H1 (cell line): ENCODE data around the gene SRP9. TPM values are rescaled to one million over a fixed set of nuclear protein-coding genes. Genes with fewer than 3 reads are reported as not detected.

Source experiments
- CTCF ChIA-PET: fragments of 300-600 bp; sonication (Branson Sonifier 250); formaldehyde crosslinking; loops from one replicate; lab custom pipeline; 2021; ENCODE audit not compliant: partially characterized antibody; lab: Charles Lee
- POLR2A ChIA-PET: fragments of 300-600 bp; sonication (Branson Sonifier 250); formaldehyde crosslinking; loops from one replicate; lab custom pipeline; 2021; ENCODE audit warnings: inconsistent platforms; ENCODE audit not compliant: partially characterized antibody; lab: Charles Lee
- DNase-seq, 2 experiments: peaks; one replicate each; pipeline versions ENCODE4 v3.0.0 to v3.0.0-alpha.2; 2010 to 2022; ENCODE audit warnings: low spot score in 2 of 2, low read depth in 1 of 2, mixed read lengths in 1 of 2
- FAIRE-seq: peaks from 2 replicates; lab custom pipeline; 2011; peaks lifted over from hg19 to GRCh38; lab: Jason Lieb, UNC
- H2AFZ ChIP-seq: 2 replicates; pipeline ENCODE4 v1.8.1; 2012; ENCODE audit warnings: low read length, inconsistent platforms
- H2AK5ac ChIP-seq: 2 replicates; pipeline ENCODE4 v1.6.1; 2013; ENCODE audit warnings: low read depth, low read length
- H2BK120ac ChIP-seq: replicated peaks from 2 replicates; pipeline ENCODE3; 2013; ENCODE audit warnings: low read depth, low read length, inconsistent platforms
- H2BK12ac ChIP-seq: 2 replicates; pipeline ENCODE4 v1.6.1; 2013; ENCODE audit warnings: low read depth, low read length
- H2BK15ac ChIP-seq: 2 replicates; pipeline ENCODE4 v1.6.1; 2013; ENCODE audit warnings: low read length
- H2BK20ac ChIP-seq: 2 replicates; pipeline ENCODE4 v1.6.1; 2013; ENCODE audit warnings: low read length
- H2BK5ac ChIP-seq: 2 replicates; pipeline ENCODE4 v1.6.1; 2013; ENCODE audit warnings: low read depth, low read length
- H3K14ac ChIP-seq: 2 replicates; pipeline ENCODE4 v1.6.1; 2013; ENCODE audit warnings: inconsistent platforms; ENCODE audit not compliant: insufficient read length
- H3K18ac ChIP-seq: 2 replicates; pipeline ENCODE4 v1.6.1; 2013; ENCODE audit warnings: low read length; ENCODE audit errors: extremely low read depth
- H3K23ac ChIP-seq: 2 replicates; pipeline ENCODE4 v1.6.1; 2013; ENCODE audit warnings: inconsistent platforms; ENCODE audit not compliant: insufficient read length
- H3K23me2 ChIP-seq: 2 replicates; pipeline ENCODE4 v1.6.1; 2013; ENCODE audit warnings: low read depth, low read length
- H3K27ac ChIP-seq: 2 replicates; pipeline ENCODE4 v1.6.1; 2011; ENCODE audit warnings: low read depth, low read length, inconsistent platforms
- H3K27me3 ChIP-seq, 4 experiments: replicated peaks in 1 of 4; 1 replicate in 1 of 4; 2 replicates in 3 of 4; pipeline versions ENCODE4 v1.6.1 to v1.8.1; 2011 to 2013; ENCODE audit warnings: low read length in 3 of 4, mild to moderate bottlenecking in 3 of 4, inconsistent platforms in 2 of 4, mixed read lengths in 2 of 4, moderate library complexity in 1 of 4; ENCODE audit not compliant: control insufficient read depth in 3 of 4, insufficient read depth in 3 of 4; ENCODE audit errors: extremely low read depth in 1 of 4
- H3K36me3 ChIP-seq, 4 experiments: 2 replicates each; pipeline versions ENCODE4 v1.6.1 to v1.8.1; 2011 to 2013; ENCODE audit warnings: mild to moderate bottlenecking in 4 of 4, low read length in 3 of 4, moderate library complexity in 2 of 4, control low read depth in 1 of 4, inconsistent platforms in 1 of 4; ENCODE audit not compliant: insufficient read depth in 4 of 4, control insufficient read depth in 2 of 4
- H3K4ac ChIP-seq: replicated peaks from 2 replicates; pipeline ENCODE3; 2013; ENCODE audit warnings: low read length, low read depth, mixed read lengths, inconsistent platforms; ENCODE audit not compliant: insufficient read length
- H3K4me1 ChIP-seq, 4 experiments: replicated peaks in 1 of 4; 1 replicate in 1 of 4; 2 replicates in 3 of 4; pipeline versions ENCODE4 v1.6.1 to v1.8.1; 2011 to 2013; ENCODE audit warnings: low read length in 3 of 4, inconsistent platforms in 2 of 4, mixed read lengths in 1 of 4; ENCODE audit not compliant: insufficient read depth in 4 of 4, control insufficient read depth in 3 of 4
- H3K4me2 ChIP-seq, 2 experiments: 2 replicates each; pipeline versions ENCODE4 v1.6.1 to v1.8.1; 2011 to 2013; ENCODE audit warnings: low read depth in 2 of 2, low read length in 2 of 2, control low read depth in 1 of 2, inconsistent platforms in 1 of 2, mild to moderate bottlenecking in 1 of 2; ENCODE audit not compliant: insufficient read depth in 1 of 2
- H3K4me3 ChIP-seq, 4 experiments: fragments of 200-600, 300-600 bp in 1 of 4; sonication (generic), shearing (Covaris generic), sonication (Bioruptor Twin) in 1 of 4; 2 replicates each; pipeline versions ENCODE4 v1.5.1 to v1.8.1; 2011 to 2016; ENCODE audit warnings: low read length in 4 of 4, low read depth in 3 of 4, control low read depth in 2 of 4, inconsistent platforms in 2 of 4, mild to moderate bottlenecking in 2 of 4, mixed read lengths in 1 of 4, moderate library complexity in 1 of 4; ENCODE audit not compliant: insufficient read depth in 2 of 4; ENCODE audit errors: extremely low read depth in 1 of 4
- H3K56ac ChIP-seq: replicated peaks from 2 replicates; pipeline ENCODE3; 2013; ENCODE audit warnings: low read depth, mild to moderate bottlenecking, mixed read lengths, low read length, inconsistent platforms; ENCODE audit not compliant: insufficient read length
- H3K79me1 ChIP-seq: 2 replicates; pipeline ENCODE4 v1.6.1; 2013; ENCODE audit warnings: low read depth, low read length, control low read depth
- H3K79me2 ChIP-seq, 2 experiments: 2 replicates each; pipeline versions ENCODE4 v1.6.1 to v1.8.1; 2012 to 2013; ENCODE audit warnings: low read length in 2 of 2, mild to moderate bottlenecking in 2 of 2, inconsistent platforms in 1 of 2; ENCODE audit not compliant: insufficient read depth in 2 of 2, control insufficient read depth in 1 of 2
- H3K9ac ChIP-seq, 4 experiments: replicated peaks in 1 of 4; 1 replicate in 1 of 4; 2 replicates in 3 of 4; pipeline versions ENCODE4 v1.6.1 to v1.8.1; 2011 to 2013; ENCODE audit warnings: low read depth in 3 of 4, low read length in 3 of 4, control low read depth in 2 of 4, mild to moderate bottlenecking in 2 of 4, moderate library complexity in 2 of 4, inconsistent platforms in 1 of 4; ENCODE audit errors: extremely low read depth in 1 of 4
- H3K9me3 ChIP-seq, 2 experiments: 2 replicates each; pipeline versions ENCODE4 v1.6.1 to v1.8.1; 2012 to 2013; ENCODE audit warnings: mild to moderate bottlenecking in 2 of 2, moderate library complexity in 2 of 2, control low read depth in 1 of 2, inconsistent platforms in 1 of 2, low read depth in 1 of 2, low read length in 1 of 2, mixed read lengths in 1 of 2; ENCODE audit not compliant: insufficient read depth in 2 of 2
- H4K20me1 ChIP-seq, 2 experiments: replicated peaks in 1 of 2; 2 replicates each; pipeline versions ENCODE3 to v1.8.1; 2011 to 2013; ENCODE audit warnings: inconsistent platforms in 2 of 2, low read length in 2 of 2, mild to moderate bottlenecking in 1 of 2; ENCODE audit not compliant: insufficient read depth in 2 of 2, control insufficient read depth in 1 of 2
- H4K5ac ChIP-seq: 2 replicates; pipeline ENCODE4 v1.6.1; 2013; ENCODE audit warnings: low read length, low read depth, mixed read lengths, inconsistent platforms; ENCODE audit not compliant: insufficient read length
- H4K8ac ChIP-seq: 2 replicates; pipeline ENCODE4 v1.8.0; 2013; ENCODE audit warnings: mild to moderate bottlenecking, moderate library complexity, low read length, inconsistent platforms; ENCODE audit not compliant: insufficient read depth; ENCODE audit errors: extremely low read depth
- H4K91ac ChIP-seq: replicated peaks from 2 replicates; pipeline ENCODE3; 2013; ENCODE audit warnings: low read length, mixed read lengths, inconsistent platforms; ENCODE audit not compliant: insufficient read length
- CTBP2 ChIP-seq: IDR thresholded peaks from 2 replicates; pipeline ENCODE4 v1.7.0; 2011; ENCODE audit warnings: borderline replicate concordance, mild to moderate bottlenecking, moderate library complexity, mixed read lengths, low read length; ENCODE audit not compliant: insufficient read depth, insufficient read length
- POU5F1 ChIP-seq: IDR thresholded peaks from 2 replicates; pipeline ENCODE4 v1.6.1; 2011; ENCODE audit warnings: low read depth, mild to moderate bottlenecking, low read length, moderate library complexity
- WGBS, 2 experiments: shearing (Covaris generic) in 1 of 2; methylation state at CpG; one replicate each; pipeline versions ENCODE4 v1.1.6 to v1.1.7; 2013 to 2015; ENCODE audit warnings: low lambda C conversion rate in 2 of 2, mixed read lengths in 2 of 2, inconsistent platforms in 1 of 2, low coverage in 1 of 2, missing lambda C conversion rate in 1 of 2; ENCODE audit not compliant: insufficient replicate concordance in 2 of 2, insufficient coverage in 1 of 2, insufficient read length in 1 of 2; ENCODE audit errors: extremely low coverage in 1 of 2, missing lambda C conversion rate in 1 of 2; 5-methylcytosine and 5-hydroxymethylcytosine counted together
- polyA plus RNA-seq, 7 experiments: library from polyadenylated mRNA; depleted of rRNA in 3 of 7; stranded (reverse) in 5 of 7; unstranded in 2 of 7; fragments of >200 nt in 5 of 7; fragments of 200-250 nt in 2 of 7; gene quantifications; 1 replicate in 5 of 7; 2 replicates in 1 of 7; 4 replicates in 1 of 7; pipeline versions ENCODE4 v1.2.1 to v1.2.3, GENCODE V29; 2011 to 2013; ENCODE audit warnings: missing spikeins in 2 of 7, mixed read lengths in 2 of 7
- total RNA-seq: library from RNA; stranded (reverse); fragmentation: NEBNext Ultra II Directional; extraction: Animal tissue kit (Norgen Biotek cat#: 25700); gene quantifications from 2 replicates; pipeline ENCODE4 v1.2.1, GENCODE V29; 2021
- TF ChIP-seq, protein P1 (sequence below): IDR thresholded peaks from 2 replicates; pipeline ENCODE4 v1.6.1; 2011; ENCODE audit warnings: low read length, improper control_type of control experiment

The SRP9 gene
- total and polyA plus RNA-seq, 2 of the 8 experiments (the other 6 are each of a cell fraction or from before 2014, with no cell fraction given), result 446 to 572 TPM

DNA sequence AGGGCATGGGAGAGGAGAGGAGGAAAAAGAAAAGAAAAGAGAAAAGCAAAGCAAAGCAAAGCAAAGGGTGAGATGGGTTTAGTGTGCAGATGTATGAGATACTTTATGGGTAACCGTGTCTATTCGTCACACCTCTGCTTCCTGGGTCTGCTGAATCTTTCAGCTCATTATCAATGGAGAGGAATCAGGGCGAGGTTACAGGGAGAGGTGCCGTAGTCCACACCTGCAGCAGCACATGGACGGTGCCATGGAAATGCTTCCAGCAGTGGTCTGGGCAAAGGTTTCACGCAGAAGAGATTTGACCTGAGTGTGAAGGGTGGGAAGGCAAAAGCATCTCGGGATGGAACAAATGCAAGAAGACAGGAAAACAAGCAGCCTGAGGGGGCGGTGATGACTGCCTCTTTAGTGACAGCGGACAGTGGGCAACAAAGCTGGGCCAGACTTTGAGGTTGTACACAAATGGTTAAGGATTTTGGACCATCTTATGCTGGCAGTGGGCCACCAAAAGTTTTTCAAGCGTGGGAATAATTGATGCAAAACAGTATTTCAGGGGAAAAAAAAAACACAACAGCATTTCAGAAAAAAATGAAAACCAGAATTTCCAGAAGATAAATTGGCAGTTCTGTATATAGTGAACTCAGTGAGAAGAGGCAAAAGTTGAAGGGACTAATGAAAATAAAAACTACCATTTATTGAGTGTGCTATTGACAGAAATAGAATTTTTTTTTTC, 19.5 kb upstream of the SRP9 start:
- ChIA-PET CTCF (interaction anchor here (0.7 to 1.6 kb wide), 4 partner anchors 13 to 47 kb away, joined by 3 to 7 read pairs (median 4); partner anchors contain the start of gene SRP9), POLR2A (no interaction called here)
- no peak overlapping the region for H2BK15ac ChIP-seq
- no peak overlapping the region for H2AK5ac ChIP-seq
- FAIRE-seq (no peak), DNase-seq (no peak)
- H3K23me2 ChIP-seq, result 0 out of 2 replicates have a peak, but pooled peaks cover 2% of the 10 kb centered on the region
- no peaks in the 10 kb centered on the region for H4K20me1 ChIP-seq
- no peaks in the 10 kb centered on the region for H3K79me1 ChIP-seq
- no peak overlapping the region for H3K4me2 ChIP-seq
- no peak overlapping the region for H3K4me3 ChIP-seq
- H3K14ac ChIP-seq, result no peak overlapping the region
- no peak overlapping the region for H3K56ac ChIP-seq
- no peak overlapping the region for H3K9ac ChIP-seq
- no peak overlapping the region for H3K4ac ChIP-seq
- no peak overlapping the region for H2BK12ac ChIP-seq
- no peak overlapping the region for H4K8ac ChIP-seq
- H3K9me3 ChIP-seq, result no peaks in the 10 kb centered on the region
- H3K27ac ChIP-seq, result no peak overlapping the region
- 89% methylated on average over 10 of the region's 10 CpGs; no CpG with 5 or more reads in 1 of the 2 experiments for WGBS, 2 experiments
- H3K27me3 ChIP-seq, result no peaks in the 10 kb centered on the region
- no peak overlapping the region for H2BK20ac ChIP-seq
- H3K23ac ChIP-seq, result no peak overlapping the region
- no peak overlapping the region for H2BK120ac ChIP-seq
- H3K79me2 ChIP-seq, result no peaks in the 10 kb centered on the region
- no peak overlapping the region for H3K18ac ChIP-seq
- no peak overlapping the region for H2AFZ ChIP-seq
- H4K5ac ChIP-seq, result no peak overlapping the region
- H4K91ac ChIP-seq, result no peak overlapping the region
- H3K4me1 ChIP-seq, result peaks cover 0 to 10% (median 5%) of the 10 kb centered on the region in 4 experiments; a peak in 6 of 7 replicates
- no peak overlapping the region for H2BK5ac ChIP-seq
- H3K36me3 ChIP-seq, result no peaks in the 10 kb centered on the region
- no peak for TF ChIP-seq POU5F1
- TF ChIP-seq CTBP2, result no peak
- TF ChIP-seq, protein P1, sequence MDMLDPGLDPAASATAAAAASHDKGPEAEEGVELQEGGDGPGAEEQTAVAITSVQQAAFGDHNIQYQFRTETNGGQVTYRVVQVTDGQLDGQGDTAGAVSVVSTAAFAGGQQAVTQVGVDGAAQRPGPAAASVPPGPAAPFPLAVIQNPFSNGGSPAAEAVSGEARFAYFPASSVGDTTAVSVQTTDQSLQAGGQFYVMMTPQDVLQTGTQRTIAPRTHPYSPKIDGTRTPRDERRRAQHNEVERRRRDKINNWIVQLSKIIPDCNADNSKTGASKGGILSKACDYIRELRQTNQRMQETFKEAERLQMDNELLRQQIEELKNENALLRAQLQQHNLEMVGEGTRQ, result no peak
